ENCODE results near the gene BSN.

BSN gene

DNA sequence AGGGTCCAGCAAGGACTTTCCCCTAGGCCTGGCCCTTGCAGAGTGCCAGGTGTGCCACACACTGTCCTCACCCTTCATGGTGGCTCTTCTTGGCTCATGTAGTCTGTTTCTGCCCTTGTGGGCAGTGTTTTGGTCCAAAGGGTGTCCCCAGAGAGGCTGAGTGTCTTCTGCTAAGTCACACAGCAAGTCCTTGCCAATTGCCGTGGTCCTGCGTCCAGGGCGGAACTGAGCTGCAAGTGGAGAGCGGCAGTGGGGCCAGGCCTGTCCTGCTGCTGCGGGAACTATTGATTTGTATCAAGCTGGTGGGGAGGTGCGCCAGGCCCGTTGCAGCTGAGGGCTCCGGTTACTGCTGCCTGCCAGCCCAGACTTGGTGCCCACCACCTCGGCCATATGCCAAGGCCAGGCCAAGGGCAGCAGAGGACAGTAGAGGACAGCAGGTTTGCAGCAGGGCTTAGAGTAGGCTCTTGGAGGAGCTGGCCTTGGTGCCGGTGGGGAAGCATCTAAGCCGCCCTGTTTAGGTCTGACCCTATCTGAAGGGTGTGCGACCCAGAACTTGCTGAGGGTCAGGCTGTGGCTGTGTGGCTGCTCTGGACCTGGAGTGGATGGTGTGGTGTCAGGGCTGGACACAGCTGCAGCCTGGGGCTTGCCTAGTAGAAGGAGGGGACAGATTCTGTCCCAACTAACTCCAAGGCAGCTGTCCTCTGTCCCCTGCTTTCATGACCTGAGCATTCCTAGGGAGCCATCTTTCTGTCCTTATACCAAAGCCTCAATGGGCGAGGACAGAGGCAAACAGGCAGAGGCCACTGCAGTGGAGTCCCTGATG is 160.7 kb downstream of the BSN start:
- Histone ChIP-seq H4K20me1 (ENCODE audit: insufficient read depth, low read length) (no peaks in the 10 kb centered on the region), H3K27ac (ENCODE audit: low read depth, low read length, poor library complexity, severe bottlenecking) (no peak overlapping the region), H3K36me3 (ENCODE audit: insufficient read depth, low read length) (peaks cover 24% of the 10 kb centered on the region), H2AFZ (ENCODE audit: low read length) (no peak overlapping the region), H3K79me2 (ENCODE audit: insufficient read depth, low read length) (no peaks in the 10 kb centered on the region), H3F3A (ENCODE audit: insufficient read depth, low read length) (no peaks in the 10 kb centered on the region), H3K9ac (ENCODE audit: low read length) (no peak overlapping the region), H3K4me2 (ENCODE audit: low read length) (no peak overlapping the region), H3K27me3 (ENCODE audit: insufficient read depth, low read length) (no peaks in the 10 kb centered on the region), H3K4me3 (ENCODE audit: low read depth, low read length, poor library complexity, severe bottlenecking) (no peak overlapping the region), H3K9me3 (ENCODE audit: low read length) (no peaks in the 10 kb centered on the region), H3K9me2 (ENCODE audit: low read depth, low read length) (no peaks in the 10 kb centered on the region), H3K4me1 (ENCODE audit: insufficient read depth, low read length, severe bottlenecking) (peaks cover 3% of the 10 kb centered on the region)
- TF ChIP-seq EZH2 (IDR thresholded peaks at IDR 0.05; ENCODE audit: borderline replicate concordance, low read length) (no peak), CTCF (IDR thresholded peaks at IDR 0.05; ENCODE audit: low read length) (no peak)

GRCh38 chr3:49715611-49716121 is 161.4 kb downstream of the BSN start:
- no peak overlapping the region for H3K4me3 ChIP-seq (ENCODE audit: low read depth, low read length, poor library complexity, severe bottlenecking)
- no peaks in the 10 kb centered on the region for H4K20me1 ChIP-seq (ENCODE audit: insufficient read depth, low read length)
- no peak overlapping the region for H2AFZ ChIP-seq (ENCODE audit: low read length)
- H3K36me3 ChIP-seq (ENCODE audit: insufficient read depth, low read length): peaks cover 25% of the 10 kb centered on the region
- no peak overlapping the region for H3K9ac ChIP-seq (ENCODE audit: low read length)
- no peak overlapping the region for H3K4me2 ChIP-seq (ENCODE audit: low read length)
- H3F3A ChIP-seq (ENCODE audit: insufficient read depth, low read length): no peaks in the 10 kb centered on the region
- no peaks in the 10 kb centered on the region for H3K27me3 ChIP-seq (ENCODE audit: insufficient read depth, low read length)
- H3K9me3 ChIP-seq (ENCODE audit: low read length): no peaks in the 10 kb centered on the region
- no peak for TF ChIP-seq EZH2 (IDR thresholded peaks at IDR 0.05; ENCODE audit: borderline replicate concordance, low read length)
- TF ChIP-seq CTCF (IDR thresholded peaks at IDR 0.05; ENCODE audit: low read length): no peak
- H3K79me2 ChIP-seq (ENCODE audit: insufficient read depth, low read length): no peaks in the 10 kb centered on the region
- peaks cover 3% of the 10 kb centered on the region for H3K4me1 ChIP-seq (ENCODE audit: insufficient read depth, low read length, severe bottlenecking)
- H3K27ac ChIP-seq (ENCODE audit: low read depth, low read length, poor library complexity, severe bottlenecking): no peak overlapping the region
- H3K9me2 ChIP-seq (ENCODE audit: low read depth, low read length): no peaks in the 10 kb centered on the region

DNA sequence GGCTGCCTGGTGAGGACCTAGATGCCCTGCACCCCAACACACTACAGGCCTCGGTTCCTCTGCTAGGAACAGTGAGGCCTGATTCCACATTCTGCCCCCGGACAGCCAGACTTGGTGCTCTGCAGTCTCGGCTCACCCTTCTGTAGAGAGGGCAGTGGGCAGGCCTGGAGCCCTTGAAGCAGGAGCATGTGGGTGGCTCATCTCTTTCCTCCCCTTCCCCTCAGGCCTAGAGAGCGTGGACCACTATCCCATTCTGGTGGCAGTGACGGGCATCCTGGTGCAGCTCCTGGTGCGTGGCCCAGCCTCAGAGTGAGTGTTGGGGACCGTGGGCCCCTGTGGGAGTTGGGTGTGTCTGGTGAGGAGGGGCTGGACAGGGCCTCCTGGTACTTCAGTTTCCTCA is 161.9 kb downstream of the BSN start:
- peaks cover 3% of the 10 kb centered on the region for H3K4me1 ChIP-seq (ENCODE audit: insufficient read depth, low read length, severe bottlenecking)
- H3K9me3 ChIP-seq (ENCODE audit: low read length): no peaks in the 10 kb centered on the region
- no peaks in the 10 kb centered on the region for H3F3A ChIP-seq (ENCODE audit: insufficient read depth, low read length)
- H3K79me2 ChIP-seq (ENCODE audit: insufficient read depth, low read length): no peaks in the 10 kb centered on the region
- H3K36me3 ChIP-seq (ENCODE audit: insufficient read depth, low read length): peaks cover 30% of the 10 kb centered on the region
- H3K4me3 ChIP-seq (ENCODE audit: low read depth, low read length, poor library complexity, severe bottlenecking): no peak overlapping the region
- no peak overlapping the region for H3K9ac ChIP-seq (ENCODE audit: low read length)
- no peaks in the 10 kb centered on the region for H3K9me2 ChIP-seq (ENCODE audit: low read depth, low read length)
- H3K4me2 ChIP-seq (ENCODE audit: low read length): no peak overlapping the region
- no peaks in the 10 kb centered on the region for H3K27me3 ChIP-seq (ENCODE audit: insufficient read depth, low read length)
- H3K27ac ChIP-seq (ENCODE audit: low read depth, low read length, poor library complexity, severe bottlenecking): no peak overlapping the region
- no peak overlapping the region for H2AFZ ChIP-seq (ENCODE audit: low read length)
- H4K20me1 ChIP-seq (ENCODE audit: insufficient read depth, low read length): no peaks in the 10 kb centered on the region
- TF ChIP-seq EZH2 (IDR thresholded peaks at IDR 0.05; ENCODE audit: borderline replicate concordance, low read length) (no peak), CTCF (IDR thresholded peaks at IDR 0.05; ENCODE audit: low read length) (no peak)

Measured in OCI-LY1 (cell line).